Measurements from ENCODE around the gene SLC29A1. TPM values are rescaled to one million over a fixed set of nuclear protein-coding genes. Genes with fewer than 3 reads are reported as not detected.

The SLC29A1 gene
- polyA plus RNA-seq, 3 donors: 34.0 to 38.5 (median 35.8) TPM

DNA sequence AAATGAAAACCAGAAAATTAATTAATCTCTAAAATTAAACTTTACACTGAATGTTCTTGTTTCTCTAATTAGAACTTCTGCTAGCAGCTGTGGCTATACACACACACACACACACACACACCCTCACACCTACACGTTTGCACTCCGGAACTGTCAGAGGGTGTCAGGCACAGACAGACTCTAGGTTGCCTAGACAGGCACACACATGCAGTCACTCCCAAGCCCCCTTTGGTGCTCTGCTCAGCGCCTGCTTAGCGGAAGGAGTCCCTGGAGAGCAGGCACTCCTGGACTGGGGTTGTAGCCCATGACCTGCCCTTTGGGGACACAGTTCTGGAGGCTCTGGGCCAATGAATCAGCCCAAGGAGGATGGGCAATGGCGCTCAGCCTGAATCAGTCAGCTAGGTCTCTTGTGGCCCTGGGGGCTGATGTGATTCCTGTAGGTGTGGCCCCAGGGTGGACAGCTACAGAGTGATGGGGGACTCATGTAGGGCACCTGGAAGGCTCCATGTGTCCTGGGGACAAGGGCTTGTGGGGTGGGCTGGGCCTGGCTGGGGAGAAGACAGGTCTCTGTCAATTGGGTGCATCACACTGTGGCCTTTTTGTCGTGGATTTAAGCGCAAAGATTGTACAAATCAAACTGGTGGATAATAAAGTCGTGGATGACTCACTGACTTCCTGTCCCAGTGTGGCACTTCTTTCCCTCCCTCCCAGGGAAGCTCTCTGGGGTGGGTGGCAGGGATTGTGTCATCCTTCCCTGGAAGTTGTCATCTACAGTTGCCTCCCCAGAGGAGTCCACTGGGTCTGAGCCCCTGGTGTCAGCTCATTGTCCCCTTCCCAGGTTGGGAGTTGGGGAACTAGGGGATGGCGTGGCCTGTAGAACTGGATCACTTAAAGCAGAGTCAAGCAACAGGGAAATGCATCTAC lies 55.6 kb downstream of the SLC29A1 start:
- DNase-seq: no peak

Other genes with a start within 250 kb of the SLC29A1 start
- gene MRPL14, start 96.1 kb upstream of the SLC29A1 start, polyA plus RNA-seq (ENCODE audit: insufficient read length in 3 of 3): 10 to 100 TPM; 43.3 to 57.6 (median 54.9) TPM
- 10 to 100 TPM; 38.0 to 39.1 (median 38.3) TPM for gene TMEM63B, start 96.0 kb upstream of the SLC29A1 start, polyA plus RNA-seq (ENCODE audit: insufficient read length in 3 of 3)
- under 1 TPM; 0.09 to 0.27 (median 0.13) TPM for gene CAPN11, start 64.8 kb upstream of the SLC29A1 start, polyA plus RNA-seq (ENCODE audit: insufficient read length in 3 of 3)
- under 1 TPM; 0.57 to 0.83 (median 0.65) TPM for gene MYMX, start 6.7 kb upstream of the SLC29A1 start, polyA plus RNA-seq (ENCODE audit: insufficient read length in 3 of 3)
- gene HSP90AB1, start 23.5 kb downstream of the SLC29A1 start, polyA plus RNA-seq (ENCODE audit: insufficient read length in 3 of 3): 1,000 to 10,000 TPM; 1,061 to 1,256 (median 1,145) TPM
- 10 to 100 TPM; 51.6 to 61.7 (median 55.8) TPM for gene SLC35B2, start 33.9 kb downstream of the SLC29A1 start, polyA plus RNA-seq (ENCODE audit: insufficient read length in 3 of 3)
- 10 to 100 TPM in 2 of 3 donors, 1 to 10 TPM in 1; 9.6 to 12.8 (median 12.1) TPM for gene NFKBIE, start 42.0 kb downstream of the SLC29A1 start, polyA plus RNA-seq (ENCODE audit: insufficient read length in 3 of 3)
- 1 to 10 TPM in 2 of 3 donors, under 1 TPM in 1; 0.94 to 1.2 (median 1.0) TPM for gene TMEM151B, start 46.9 kb downstream of the SLC29A1 start, polyA plus RNA-seq (ENCODE audit: insufficient read length in 3 of 3)
- 10 to 100 TPM; 17.0 to 21.9 (median 19.5) TPM for gene AARS2, start 89.8 kb downstream of the SLC29A1 start, polyA plus RNA-seq (ENCODE audit: insufficient read length in 3 of 3)
- gene SPATS1, start 119.1 kb downstream of the SLC29A1 start, polyA plus RNA-seq (ENCODE audit: insufficient read length in 3 of 3): not detected
- gene CDC5L, start 164.1 kb downstream of the SLC29A1 start, polyA plus RNA-seq (ENCODE audit: insufficient read length in 3 of 3): 10 to 100 TPM; 35.4 to 40.1 (median 37.4) TPM

Data from renal pelvis (tissue), 4 donors.